GM18499 (cell line): ENCODE measurements around the gene SH3BP5L.

Experiments used
- ATAC-seq: cut with Tn5 transposase; IDR thresholded peaks from one replicate; pipeline ENCODE4 v1.9.1; 2021; ENCODE audit warnings: moderate number of reproducible peaks; ENCODE audit not compliant: insufficient read depth, unreplicated experiment

The SH3BP5L gene

GRCh38 chr1:248852481-248853405 lies 27.0 kb upstream of the SH3BP5L start:
- no peak for ATAC-seq

GRCh38 chr1:248851390-248851789 lies 25.7 kb upstream of the SH3BP5L start:
- ATAC-seq = no peak

DNA sequence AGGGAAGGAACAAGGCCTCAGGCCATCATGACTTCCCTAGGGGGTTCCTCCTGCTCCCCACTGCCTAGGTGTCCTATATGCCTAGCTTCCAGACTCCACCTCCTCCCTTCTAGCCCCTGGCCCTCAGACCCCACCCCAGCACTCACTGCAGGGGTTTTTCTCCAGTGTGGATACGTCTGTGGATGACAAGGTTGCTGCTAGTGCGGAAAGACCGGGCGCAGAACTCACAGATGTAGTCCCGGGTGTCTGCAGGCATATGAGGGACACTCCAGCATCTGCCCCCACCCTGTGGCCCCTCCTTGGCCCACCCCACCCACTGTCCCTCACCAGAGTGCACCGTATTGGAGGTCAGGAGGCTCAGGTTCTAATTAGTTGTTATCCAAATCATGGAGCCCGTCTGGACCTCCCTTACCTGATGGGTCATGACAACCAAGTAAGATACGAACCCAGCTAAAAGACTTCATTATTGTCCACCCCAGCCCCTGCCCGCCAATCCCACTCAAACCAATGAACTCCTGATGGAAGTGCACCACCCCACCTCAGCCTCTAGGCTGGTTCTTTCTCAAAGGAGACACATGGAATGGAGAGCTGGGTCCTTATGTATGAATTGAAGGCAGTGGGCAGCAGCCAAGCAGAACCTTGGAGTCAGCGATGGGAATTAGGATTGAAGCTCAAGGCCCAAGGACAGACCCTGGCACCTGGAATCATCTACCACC lies 25.0 kb upstream of the SH3BP5L start:
- ATAC-seq = no peak

- no peak for ATAC-seq
These were observed 24.4 kb upstream of the SH3BP5L start for GRCh38 chr1:248850124-248850523.

- no peak for ATAC-seq
These were observed 23.9 kb upstream of the SH3BP5L start for GRCh38 chr1:248849637-248850036.

- ATAC-seq = no peak
These were observed 23.4 kb upstream of the SH3BP5L start for GRCh38 chr1:248849152-248849551.

DNA sequence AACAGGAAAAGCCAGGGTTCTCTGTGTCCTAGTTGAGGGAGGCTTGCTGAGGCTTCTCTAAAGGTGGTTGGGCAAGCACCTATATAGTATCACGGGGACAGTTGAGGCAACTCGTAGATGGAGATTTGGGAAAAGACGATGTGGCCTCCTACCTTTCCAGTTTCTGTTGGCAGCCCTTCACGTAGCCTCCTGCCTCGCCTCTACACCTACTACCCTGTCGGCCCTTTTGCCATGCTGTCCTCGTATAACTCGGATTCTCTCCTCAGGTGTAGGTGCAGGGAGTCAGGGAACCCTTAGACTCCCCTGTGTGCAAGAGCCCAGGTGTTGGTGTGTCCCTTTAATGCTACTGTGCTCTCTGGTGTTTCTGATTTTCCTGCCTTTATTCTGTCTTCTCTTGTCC lies 22.9 kb upstream of the SH3BP5L start:
- ATAC-seq = no peak

- no peak for ATAC-seq
These were observed 22.3 kb upstream of the SH3BP5L start for GRCh38 chr1:248847956-248848561.

DNA sequence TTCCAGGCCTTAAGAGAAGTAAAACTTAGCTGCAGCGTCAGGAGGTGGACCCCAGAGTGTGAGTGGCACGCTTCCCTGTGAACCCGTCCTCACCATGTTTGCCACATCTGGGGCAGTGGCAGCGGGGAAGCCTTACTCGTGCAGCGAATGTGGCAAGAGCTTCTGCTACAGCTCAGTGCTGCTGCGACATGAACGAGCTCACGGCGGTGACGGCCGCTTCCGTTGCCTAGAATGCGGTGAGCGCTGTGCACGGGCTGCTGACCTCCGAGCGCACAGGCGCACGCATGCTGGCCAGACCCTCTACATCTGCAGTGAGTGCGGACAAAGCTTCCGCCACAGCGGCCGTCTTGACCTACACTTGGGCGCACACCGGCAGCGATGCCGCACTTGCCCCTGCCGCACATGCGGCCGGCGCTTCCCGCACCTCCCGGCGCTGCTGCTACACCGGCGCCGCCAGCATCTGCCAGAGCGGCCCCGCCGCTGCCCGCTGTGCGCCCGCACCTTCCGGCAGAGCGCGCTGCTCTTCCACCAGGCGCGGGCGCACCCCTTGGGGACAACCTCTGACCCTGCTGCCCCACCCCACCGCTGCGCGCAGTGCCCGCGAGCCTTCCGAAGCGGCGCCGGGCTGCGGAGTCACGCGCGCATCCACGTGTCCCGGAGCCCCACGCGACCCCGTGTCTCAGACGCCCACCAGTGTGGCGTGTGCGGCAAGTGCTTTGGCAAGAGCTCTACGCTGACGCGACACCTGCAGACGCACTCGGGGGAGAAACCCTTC lies 21.7 kb upstream of the SH3BP5L start:
- ATAC-seq = no peak

- ATAC-seq = no peak
These were observed 18.8 kb upstream of the SH3BP5L start for GRCh38 chr1:248844526-248844925.

GRCh38 chr1:248843687-248844086 lies 18.0 kb upstream of the SH3BP5L start:
- ATAC-seq = no peak

DNA sequence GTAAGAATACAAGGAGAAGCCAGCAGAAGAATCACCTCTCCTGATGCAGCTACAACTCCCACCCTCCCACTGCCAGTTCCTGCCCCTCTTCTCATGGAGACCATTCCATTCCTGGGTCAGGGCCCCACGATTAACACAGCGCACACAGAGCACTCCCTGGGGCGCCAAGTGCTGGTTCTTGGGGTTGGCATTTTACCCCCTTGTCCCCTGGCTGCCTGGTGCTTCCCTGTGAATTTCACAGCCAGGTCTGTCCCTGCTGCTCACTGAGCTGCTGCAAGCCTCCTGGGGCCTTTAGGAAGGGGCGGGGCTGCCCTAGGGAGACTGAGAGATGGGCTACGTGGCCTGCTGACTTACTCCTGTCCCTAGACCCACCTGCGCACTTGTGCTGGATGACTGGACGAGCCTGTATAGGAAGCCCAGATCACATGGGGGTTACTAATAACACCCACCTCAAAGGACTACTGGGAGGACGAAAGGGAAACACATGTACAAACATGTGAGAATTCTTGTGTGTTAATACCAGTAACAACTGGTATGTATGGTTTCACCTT lies 17.1 kb upstream of the SH3BP5L start:
- peak; percentile 37 for ATAC-seq

- no peak for ATAC-seq
These were observed 16.1 kb upstream of the SH3BP5L start for GRCh38 chr1:248841702-248842395.

DNA sequence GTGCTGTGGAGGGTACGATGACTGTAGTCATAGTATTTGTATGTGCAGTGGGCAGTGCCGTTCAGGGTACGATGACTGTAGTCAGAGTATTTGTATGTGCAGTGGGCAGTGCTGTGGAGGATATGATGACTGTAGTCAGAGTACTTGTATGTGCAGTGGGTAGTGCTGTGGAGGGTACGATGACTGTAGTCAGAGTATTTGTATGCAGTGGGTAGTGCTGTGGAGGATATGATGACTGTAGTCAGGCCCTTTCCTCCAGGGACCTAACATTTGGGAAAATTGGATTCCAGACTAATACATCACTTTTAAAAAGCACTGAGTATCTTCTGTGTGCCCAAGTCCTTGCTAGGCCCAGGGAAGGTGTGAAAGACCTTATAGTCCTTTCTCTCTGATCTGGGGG lies 15.2 kb upstream of the SH3BP5L start:
- ATAC-seq = no peak

DNA sequence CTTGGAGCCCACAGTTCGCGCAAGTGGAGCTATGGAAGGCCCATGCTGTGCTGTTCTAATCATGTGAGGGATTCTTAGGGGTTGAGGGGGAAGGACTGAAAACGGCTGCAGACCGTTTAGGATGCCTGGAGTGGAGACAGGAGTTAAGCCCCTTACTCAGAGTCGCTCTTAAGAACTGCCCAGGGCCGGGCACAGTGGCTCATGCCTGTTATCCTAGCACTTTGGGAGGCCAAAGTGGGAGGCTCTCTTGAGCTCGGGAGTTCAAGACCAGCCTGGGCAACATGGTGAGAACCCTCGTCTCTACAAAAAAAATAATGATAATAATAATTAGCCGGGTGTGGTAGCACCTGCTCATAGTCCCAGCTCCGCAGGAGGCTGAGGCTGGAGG lies 13.4 kb upstream of the SH3BP5L start:
- no peak for ATAC-seq

- peak; percentile 37 for ATAC-seq
These were observed 12.8 kb upstream of the SH3BP5L start for GRCh38 chr1:248838357-248839167.

DNA sequence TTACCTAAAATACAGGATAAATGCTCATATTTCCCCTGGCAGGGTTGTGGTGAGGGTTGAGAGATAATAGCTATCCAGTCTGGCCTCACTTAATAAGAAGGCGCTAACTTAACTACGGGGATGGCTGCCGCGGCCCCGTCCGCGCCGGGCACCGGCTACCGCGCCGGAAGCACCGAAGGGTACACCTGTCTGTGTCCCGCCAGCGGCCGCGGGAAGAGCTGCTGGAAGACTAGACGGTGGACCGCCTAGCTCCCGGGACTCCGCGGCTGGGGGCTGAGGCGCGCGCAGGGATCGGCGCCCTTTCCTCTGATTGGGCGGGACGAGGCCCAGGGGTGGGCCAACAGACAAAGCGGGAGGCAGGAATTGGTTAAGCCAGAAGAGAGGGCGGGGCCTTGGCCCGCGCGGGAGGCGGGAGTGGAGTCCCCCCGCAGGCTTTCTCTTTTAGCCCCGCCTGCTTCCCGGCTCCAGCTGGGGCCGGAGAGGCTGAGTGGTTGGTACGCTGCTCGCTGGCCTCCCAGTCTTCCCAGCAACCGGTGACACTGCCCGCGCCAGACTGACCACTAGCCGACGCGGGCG lies 12.2 kb upstream of the SH3BP5L start, which contains the start of gene ZNF672:
Gene ZNF672 (plus strand): TSS at position 444 of the 576 bp plus-strand sequence. CDS start 9,051 bp downstream, outside the sequence.
- peak; percentile 69 for ATAC-seq
